Stimulated activated CD4-positive, alpha-beta T cell treated with anti-CD3 and anti-CD28 coated beads, Interleukin-4, amount 100 ng/mL, for 1 hour (primary cell): ENCODE data around the gene MC4R.

Experiments
- DNase-seq: peaks from one replicate; pipeline ENCODE4 v3.0.0-alpha.2; 2020

Gene MC4R

DNA sequence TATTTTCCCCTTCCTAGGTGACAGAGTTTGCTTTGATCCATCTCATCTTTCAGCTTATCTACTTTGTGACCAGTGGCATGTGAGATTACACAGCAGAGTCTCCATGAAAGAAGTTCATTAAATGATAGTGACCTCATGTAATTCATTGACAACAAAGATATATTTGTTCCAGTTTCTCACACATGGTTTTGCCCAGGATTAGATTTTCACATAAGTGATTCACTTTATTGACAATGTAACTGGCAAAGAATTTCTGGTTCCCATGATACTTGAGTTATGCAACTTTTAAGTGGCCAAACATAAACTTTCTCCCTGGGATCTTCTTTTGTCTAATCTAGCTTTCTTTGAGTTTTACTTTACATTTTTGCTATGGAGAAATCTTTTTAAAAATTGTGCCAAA, 50.0 kb downstream of the MC4R start:
- DNase-seq: no peak
